ENCODE results near the gene TBX1.

TBX1 gene

DNA sequence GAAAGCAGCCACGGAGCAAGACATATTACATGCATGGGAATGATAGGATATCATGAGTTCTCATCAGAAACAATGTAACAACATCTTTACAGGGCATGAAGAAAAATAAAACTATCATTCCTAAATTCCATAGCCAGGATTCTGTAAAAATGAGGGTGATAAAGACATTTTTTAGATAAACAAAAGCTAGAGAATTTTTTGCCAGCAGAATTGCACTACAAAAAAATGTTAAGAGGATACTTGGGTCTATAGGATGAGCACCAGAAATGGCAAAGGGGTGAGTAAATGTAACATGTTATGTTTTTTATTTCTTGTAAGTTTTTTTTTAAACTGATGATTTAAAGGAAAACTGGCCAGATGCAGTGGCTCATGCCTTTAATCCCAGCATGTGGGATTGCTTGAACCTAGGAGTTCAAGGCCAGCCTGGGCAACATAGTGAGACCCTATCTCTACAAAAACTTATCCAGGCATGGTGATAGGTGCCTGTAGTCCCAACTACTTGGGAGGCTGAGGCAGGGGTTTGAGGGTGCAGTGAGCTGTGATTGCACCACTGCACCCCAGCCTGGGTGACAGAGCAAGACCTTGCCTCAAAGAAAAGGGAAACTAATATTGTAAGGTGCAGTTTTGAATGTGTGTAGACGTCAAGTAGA lies 33.2 kb downstream of the TBX1 start:
- H3K27me3 Mint-ChIP-seq (ENCODE audit: low read depth): no peaks in the 10 kb centered on the region
- no peak for DNase-seq (ENCODE audit: low spot score)
- H3K9me3 Mint-ChIP-seq: peaks cover 10% of the 10 kb centered on the region
- H3K36me3 Mint-ChIP-seq (ENCODE audit: low read depth): peaks cover 13% of the 10 kb centered on the region
- no peak overlapping the region for H3K4me3 Mint-ChIP-seq
- no peaks in the 10 kb centered on the region for H3K4me1 Mint-ChIP-seq (ENCODE audit: low read depth)
- no peak overlapping the region for H3K27ac Mint-ChIP-seq

DNA sequence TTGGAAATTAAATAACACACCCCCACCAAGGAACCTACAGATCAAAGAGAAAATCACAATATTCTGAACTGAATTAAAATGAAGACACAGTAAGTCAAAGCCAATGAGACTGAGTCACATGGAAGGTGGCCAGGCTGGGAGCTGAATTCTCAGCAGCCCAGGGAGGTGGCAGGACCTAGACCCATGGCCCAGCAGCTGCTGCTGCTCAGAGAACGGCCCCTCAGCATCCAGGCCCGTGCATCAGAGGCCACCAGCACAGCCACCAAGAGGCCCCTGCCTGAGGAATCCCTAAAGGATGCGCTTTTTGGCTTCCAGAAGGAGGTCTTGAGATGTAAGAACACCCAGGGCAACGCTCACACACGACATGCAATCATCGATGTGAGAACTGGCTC lies 35.0 kb downstream of the TBX1 start:
- Mint-ChIP-seq H3K27ac (no peak overlapping the region), H3K27me3 (ENCODE audit: low read depth) (no peaks in the 10 kb centered on the region), H3K4me1 (ENCODE audit: low read depth) (no peaks in the 10 kb centered on the region), H3K9me3 (peaks cover 10% of the 10 kb centered on the region), H3K4me3 (no peak overlapping the region), H3K36me3 (ENCODE audit: low read depth) (peaks cover 13% of the 10 kb centered on the region)
- no peak for DNase-seq (ENCODE audit: low spot score)

DNA sequence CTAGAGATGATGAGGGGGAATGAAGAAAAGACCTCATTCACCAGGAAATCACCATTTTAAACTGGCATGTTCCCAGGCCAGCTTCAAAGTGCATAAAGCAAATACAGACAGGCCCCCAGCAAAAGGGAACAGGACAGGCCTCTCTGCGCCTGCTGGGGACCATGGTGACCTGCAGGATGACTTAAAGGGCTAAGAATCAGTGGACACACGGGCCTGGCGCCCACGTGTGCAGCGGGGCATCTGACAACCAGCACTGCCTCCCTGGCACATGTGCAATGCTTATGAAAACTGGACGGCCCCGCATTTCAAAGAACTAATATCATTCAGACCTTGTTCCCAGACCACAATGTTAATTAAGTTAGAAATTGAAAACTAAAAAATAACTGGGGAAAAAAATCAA lies 35.6 kb downstream of the TBX1 start:
- DNase-seq (ENCODE audit: low spot score): no peak
- H3K27me3 Mint-ChIP-seq (ENCODE audit: low read depth): no peaks in the 10 kb centered on the region
- H3K36me3 Mint-ChIP-seq (ENCODE audit: low read depth): peaks cover 13% of the 10 kb centered on the region
- H3K4me1 Mint-ChIP-seq (ENCODE audit: low read depth): no peaks in the 10 kb centered on the region
- peaks cover 10% of the 10 kb centered on the region for H3K9me3 Mint-ChIP-seq
- no peak overlapping the region for H3K4me3 Mint-ChIP-seq
- H3K27ac Mint-ChIP-seq: no peak overlapping the region

- H3K27me3 Mint-ChIP-seq (ENCODE audit: low read depth): no peaks in the 10 kb centered on the region
- no peak for DNase-seq (ENCODE audit: low spot score)
- no peak overlapping the region for H3K27ac Mint-ChIP-seq
- H3K9me3 Mint-ChIP-seq: peaks cover 6% of the 10 kb centered on the region
- H3K4me3 Mint-ChIP-seq: no peak overlapping the region
- H3K36me3 Mint-ChIP-seq (ENCODE audit: low read depth): peaks cover 4% of the 10 kb centered on the region
- no peaks in the 10 kb centered on the region for H3K4me1 Mint-ChIP-seq (ENCODE audit: low read depth)
Measured at GRCh38 chr22:19797086-19798002, 36.8 kb downstream of the TBX1 start.

DNA sequence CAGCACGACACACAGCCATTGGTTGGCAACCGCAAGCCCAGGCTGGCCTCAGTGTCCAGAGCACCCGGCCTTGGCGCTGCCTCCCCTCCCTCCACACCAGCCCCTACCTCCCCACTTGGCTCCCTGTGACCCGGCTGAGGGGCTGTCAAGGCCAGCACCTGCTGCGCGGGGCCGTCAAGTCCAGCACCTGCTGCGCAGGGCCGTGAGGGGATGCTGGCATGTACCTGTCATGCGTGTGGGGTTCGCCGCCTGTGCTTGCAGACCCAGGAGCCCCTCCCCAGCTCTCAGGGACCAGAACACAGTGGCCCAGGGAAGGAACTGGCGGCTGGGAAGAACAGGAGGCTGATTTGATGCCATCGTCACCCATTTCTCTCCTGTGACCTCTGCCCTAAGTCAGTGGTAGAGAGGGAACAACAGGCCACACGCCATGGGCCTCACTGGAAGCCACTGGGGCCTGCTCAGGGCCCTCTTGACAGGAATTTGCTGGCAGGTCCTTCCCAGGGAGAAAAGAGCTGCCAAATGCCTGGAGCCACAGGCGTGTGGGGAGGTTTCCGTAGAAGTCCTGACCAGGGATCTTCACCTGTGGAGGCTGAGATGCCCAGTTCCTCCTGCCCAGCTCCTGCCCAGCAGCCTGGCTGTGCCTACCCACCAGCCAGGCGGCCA lies 37.6 kb downstream of the TBX1 start:
- Mint-ChIP-seq H3K4me1 (ENCODE audit: low read depth) (no peaks in the 10 kb centered on the region), H3K4me3 (no peak overlapping the region), H3K27ac (no peak overlapping the region), H3K36me3 (ENCODE audit: low read depth) (peaks cover 4% of the 10 kb centered on the region), H3K9me3 (peaks cover 5% of the 10 kb centered on the region), H3K27me3 (ENCODE audit: low read depth) (no peaks in the 10 kb centered on the region)
- no peak for DNase-seq (ENCODE audit: low spot score)

GRCh38 chr22:19798891-19799293 lies 38.3 kb downstream of the TBX1 start:
- H3K4me3 Mint-ChIP-seq: no peak overlapping the region
- DNase-seq (ENCODE audit: low spot score): no peak
- H3K27me3 Mint-ChIP-seq (ENCODE audit: low read depth): no peaks in the 10 kb centered on the region
- no peak overlapping the region for H3K27ac Mint-ChIP-seq
- H3K36me3 Mint-ChIP-seq (ENCODE audit: low read depth): no peaks in the 10 kb centered on the region
- H3K9me3 Mint-ChIP-seq: no peaks in the 10 kb centered on the region
- no peaks in the 10 kb centered on the region for H3K4me1 Mint-ChIP-seq (ENCODE audit: low read depth)

DNA sequence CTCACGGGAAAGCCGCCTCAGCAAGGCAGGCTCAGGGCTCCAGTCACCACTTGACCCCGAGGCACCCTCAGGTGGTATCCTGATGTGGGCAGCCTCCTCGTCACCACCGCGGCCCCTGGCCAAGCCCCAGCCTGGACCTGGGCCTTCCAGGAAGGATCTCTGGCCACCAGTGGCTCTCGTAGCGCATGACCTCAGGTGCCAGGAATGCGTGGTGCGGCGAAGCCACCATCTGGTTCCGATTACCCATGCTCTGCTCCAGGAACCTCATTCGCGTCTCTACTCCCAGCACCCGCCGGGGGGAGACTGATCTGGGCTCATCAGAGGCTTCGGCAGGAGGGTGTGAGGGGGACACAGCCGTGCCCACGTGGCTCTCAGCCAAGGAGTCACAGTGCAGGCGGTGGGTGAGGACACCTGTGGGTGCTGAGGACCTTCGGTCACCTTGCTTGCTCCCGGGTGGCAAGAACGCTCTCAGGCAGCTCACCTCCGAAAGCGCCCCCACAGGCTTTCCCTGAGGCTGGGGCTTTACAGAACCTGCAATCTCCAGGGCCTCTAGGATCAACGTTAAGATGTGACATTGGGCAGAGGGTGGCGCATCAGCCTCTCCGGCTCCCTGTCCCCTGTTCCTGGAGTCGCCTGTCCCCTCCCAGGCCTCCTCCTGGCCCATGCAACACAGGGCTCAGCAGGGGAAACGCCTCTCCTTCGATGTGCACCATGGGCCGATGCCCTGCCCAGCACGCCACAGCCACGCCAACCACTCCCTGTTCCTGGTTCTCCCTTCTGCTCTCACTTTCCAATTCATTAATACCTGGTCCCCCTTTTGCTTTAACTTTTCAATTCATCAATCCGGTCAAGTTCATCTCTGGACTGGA lies 39.0 kb downstream of the TBX1 start:
- no peaks in the 10 kb centered on the region for H3K27me3 Mint-ChIP-seq (ENCODE audit: low read depth)
- H3K9me3 Mint-ChIP-seq: no peaks in the 10 kb centered on the region
- H3K27ac Mint-ChIP-seq: no peak overlapping the region
- DNase-seq (ENCODE audit: low spot score): no peak
- no peaks in the 10 kb centered on the region for H3K36me3 Mint-ChIP-seq (ENCODE audit: low read depth)
- no peak overlapping the region for H3K4me3 Mint-ChIP-seq
- no peaks in the 10 kb centered on the region for H3K4me1 Mint-ChIP-seq (ENCODE audit: low read depth)

DNA sequence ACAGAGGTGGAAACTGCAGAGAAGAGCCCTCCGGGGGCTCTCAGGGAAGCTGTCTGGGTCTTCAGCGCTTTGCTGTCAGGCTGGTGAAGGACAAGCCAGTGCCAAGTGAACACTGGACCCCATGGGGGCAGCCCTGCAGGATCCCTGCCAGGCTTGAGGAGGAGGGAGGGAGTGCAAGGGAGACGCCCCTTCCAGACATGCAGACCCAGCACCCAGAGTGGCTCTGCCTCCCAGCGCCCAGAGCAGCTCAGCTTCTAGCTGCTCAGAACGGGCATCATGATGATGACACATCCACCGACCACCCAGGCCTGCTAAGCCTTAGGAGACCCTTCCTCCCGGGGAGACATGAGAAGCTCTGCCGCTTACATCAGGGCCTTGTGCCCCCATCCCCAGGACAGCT lies 39.7 kb downstream of the TBX1 start:
- no peak overlapping the region for H3K27ac Mint-ChIP-seq
- H3K9me3 Mint-ChIP-seq: no peaks in the 10 kb centered on the region
- DNase-seq (ENCODE audit: low spot score): no peak
- H3K4me3 Mint-ChIP-seq: no peak overlapping the region
- no peaks in the 10 kb centered on the region for H3K36me3 Mint-ChIP-seq (ENCODE audit: low read depth)
- H3K4me1 Mint-ChIP-seq (ENCODE audit: low read depth): no peaks in the 10 kb centered on the region
- no peaks in the 10 kb centered on the region for H3K27me3 Mint-ChIP-seq (ENCODE audit: low read depth)

DNA sequence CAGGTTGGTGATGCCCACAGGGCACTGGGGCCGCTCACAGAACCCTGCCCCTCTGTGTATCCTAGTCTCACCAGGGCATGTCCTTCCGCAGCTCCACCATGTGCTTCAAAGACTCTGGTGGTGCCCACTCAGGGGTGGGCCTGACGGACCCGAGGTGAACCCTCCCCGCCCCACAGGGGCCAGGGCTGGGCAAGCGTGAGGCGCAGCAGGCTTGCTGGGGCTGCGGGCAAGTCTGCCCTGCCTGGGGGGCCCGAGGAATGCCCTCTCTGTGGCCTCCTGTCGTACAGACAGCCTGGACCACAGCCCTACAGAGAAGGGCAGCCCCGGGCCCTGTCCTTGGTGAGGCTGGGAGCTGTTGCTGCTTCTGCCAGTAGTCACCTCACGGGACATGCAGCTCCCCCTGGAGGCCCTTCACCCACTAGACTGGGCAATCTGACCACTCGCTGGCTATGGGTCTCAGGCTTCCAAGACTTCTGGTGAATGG lies 40.2 kb downstream of the TBX1 start:
- no peak for DNase-seq (ENCODE audit: low spot score)
- H3K9me3 Mint-ChIP-seq: no peaks in the 10 kb centered on the region
- H3K27me3 Mint-ChIP-seq (ENCODE audit: low read depth): no peaks in the 10 kb centered on the region
- H3K4me3 Mint-ChIP-seq: no peak overlapping the region
- no peak overlapping the region for H3K27ac Mint-ChIP-seq
- H3K36me3 Mint-ChIP-seq (ENCODE audit: low read depth): no peaks in the 10 kb centered on the region
- H3K4me1 Mint-ChIP-seq (ENCODE audit: low read depth): no peaks in the 10 kb centered on the region

DNA sequence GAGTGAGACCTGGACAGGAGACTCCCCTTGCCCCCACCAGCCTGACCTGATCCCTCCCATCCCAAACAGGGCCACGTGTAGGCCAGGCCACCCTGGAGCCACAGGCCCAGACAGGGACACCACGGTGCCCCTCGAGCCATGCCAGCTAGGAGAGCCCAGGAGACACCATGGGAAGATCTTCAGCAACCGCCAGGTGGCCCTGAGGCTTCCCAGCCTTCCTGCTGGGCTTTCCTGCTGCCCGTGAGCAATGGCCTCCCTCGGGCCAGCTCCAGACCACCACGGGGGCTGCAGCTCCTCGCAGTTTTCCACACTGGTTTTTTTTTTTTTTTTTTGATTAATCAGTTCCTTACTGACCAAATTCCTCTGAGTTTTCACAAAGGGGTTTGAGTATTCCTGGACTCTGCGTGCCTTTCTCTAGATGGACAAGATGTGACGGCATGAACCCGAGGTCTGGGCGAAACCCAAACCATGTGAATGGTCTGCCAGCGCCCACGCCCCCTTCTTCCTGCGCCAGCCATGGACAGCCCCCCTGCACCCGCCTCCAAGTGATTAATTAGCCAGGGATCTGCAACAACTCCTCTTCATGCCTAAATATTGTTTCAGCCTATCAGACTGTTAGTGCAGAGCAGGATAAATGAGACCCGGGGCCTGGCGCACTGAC lies 40.9 kb downstream of the TBX1 start:
- Mint-ChIP-seq H3K9me3 (no peaks in the 10 kb centered on the region), H3K4me1 (ENCODE audit: low read depth) (no peaks in the 10 kb centered on the region), H3K27me3 (ENCODE audit: low read depth) (no peaks in the 10 kb centered on the region), H3K4me3 (no peak overlapping the region), H3K36me3 (ENCODE audit: low read depth) (no peaks in the 10 kb centered on the region), H3K27ac (no peak overlapping the region)
- no peak for DNase-seq (ENCODE audit: low spot score)

- H3K27ac Mint-ChIP-seq: no peak overlapping the region
- no peaks in the 10 kb centered on the region for H3K36me3 Mint-ChIP-seq (ENCODE audit: low read depth)
- H3K4me1 Mint-ChIP-seq (ENCODE audit: low read depth): no peaks in the 10 kb centered on the region
- H3K9me3 Mint-ChIP-seq: no peaks in the 10 kb centered on the region
- no peak overlapping the region for H3K4me3 Mint-ChIP-seq
- no peak for DNase-seq (ENCODE audit: low spot score)
- H3K27me3 Mint-ChIP-seq (ENCODE audit: low read depth): no peaks in the 10 kb centered on the region
Measured at GRCh38 chr22:19802001-19802893, 41.7 kb downstream of the TBX1 start.

DNA sequence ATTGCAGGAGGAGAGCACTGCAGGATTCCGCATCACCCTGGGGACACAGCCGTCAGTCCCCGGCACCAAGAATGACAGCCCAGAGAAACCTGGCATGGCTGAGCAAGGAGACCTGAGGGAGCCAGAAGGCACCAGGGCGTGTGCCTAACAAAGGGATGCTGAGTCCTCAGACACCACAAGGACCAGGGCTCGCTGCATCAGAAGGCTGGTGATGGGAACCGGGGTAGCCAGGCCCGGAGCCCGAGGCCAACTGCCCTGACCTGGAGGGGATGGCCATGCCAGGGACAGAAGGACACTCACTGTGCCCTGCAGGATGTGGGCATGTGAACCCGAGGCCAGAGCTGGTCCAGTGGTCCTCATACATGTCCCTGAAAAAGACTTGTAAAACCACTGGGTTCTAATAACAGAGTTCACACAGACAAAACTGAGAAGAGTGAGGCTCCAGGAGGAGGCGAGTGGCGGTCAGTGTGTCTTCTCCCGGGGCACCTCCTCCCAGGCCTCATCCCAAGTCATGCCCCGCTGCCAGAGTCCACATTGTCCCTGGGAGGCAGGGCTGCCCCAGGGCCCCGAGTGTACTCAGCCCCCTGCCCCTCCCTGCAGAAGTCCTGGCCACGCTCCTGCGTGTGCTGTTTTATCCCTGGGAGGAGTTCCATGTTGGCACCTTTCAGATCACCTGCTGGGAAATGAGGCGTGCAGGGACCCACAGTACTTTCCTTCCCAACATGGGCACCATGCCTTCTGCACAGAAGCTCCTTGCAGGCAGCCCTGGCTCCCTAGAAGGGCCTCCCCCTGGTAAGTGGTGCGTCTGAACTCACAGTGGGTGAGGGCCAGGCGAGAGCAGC lies 42.5 kb downstream of the TBX1 start:
- Mint-ChIP-seq H3K4me1 (ENCODE audit: low read depth) (no peaks in the 10 kb centered on the region), H3K9me3 (no peaks in the 10 kb centered on the region), H3K4me3 (no peak overlapping the region), H3K27ac (no peak overlapping the region), H3K36me3 (ENCODE audit: low read depth) (no peaks in the 10 kb centered on the region), H3K27me3 (ENCODE audit: low read depth) (no peaks in the 10 kb centered on the region)
- DNase-seq (ENCODE audit: low spot score): no peak

Measured in T-helper 2 cell treated with Interferon-gamma antibody and Interleukin-4, amounts not matched to agents 5 μg/mL and 100 μg/mL, for 36 hours (primary cell).